Kidney (tissue), 14 donors: ENCODE measurements around the gene SCGB3A1. TPM values are rescaled to one million over a fixed set of nuclear protein-coding genes. Genes with fewer than 3 reads are reported as not detected.

Experiments used
- DNase-seq, 5 donors: peaks; one replicate each; pipeline ENCODE4 v3.0.0-alpha.2; 2013 to 2020
- FAIRE-seq: peaks from 2 replicates; lab custom pipeline; 2012; peaks lifted over from hg19 to GRCh38; lab: Jason Lieb, UNC
- H3K27ac ChIP-seq, 2 donors: one replicate each; pipeline ENCODE4 v1.7.0; 2013; ENCODE audit warnings: low read depth in 2 of 2, low read length in 2 of 2, inconsistent platforms in 1 of 2
- H3K27me3 ChIP-seq: one replicate; pipeline ENCODE4 v1.7.1; 2013; ENCODE audit warnings: low read length, inconsistent platforms; ENCODE audit not compliant: control insufficient read depth, insufficient read depth
- H3K36me3 ChIP-seq, 3 donors: one replicate each; pipeline versions ENCODE4 v1.7.0 to v1.7.1; 2013; ENCODE audit warnings: low read length in 3 of 3, control low read depth in 1 of 3, inconsistent platforms in 1 of 3; ENCODE audit not compliant: insufficient read depth in 3 of 3, control insufficient read depth in 2 of 3
- H3K4me1 ChIP-seq, 3 donors: one replicate each; pipeline versions ENCODE4 v1.7.0 to v1.7.1; 2013; ENCODE audit warnings: low read length in 3 of 3, inconsistent platforms in 1 of 3, low read depth in 1 of 3; ENCODE audit not compliant: control insufficient read depth in 2 of 3, insufficient read depth in 2 of 3
- H3K4me3 ChIP-seq, 3 donors: one replicate each; pipeline versions ENCODE4 v1.7.0 to v1.8.1; 2013; ENCODE audit warnings: low read length in 3 of 3, control low read depth in 1 of 3, inconsistent platforms in 1 of 3
- H3K9ac ChIP-seq, 3 donors: one replicate each; pipeline versions ENCODE4 v1.7.0 to v1.7.1; 2013; ENCODE audit warnings: low read length in 3 of 3, control low read depth in 1 of 3, inconsistent platforms in 1 of 3
- H3K9me3 ChIP-seq, 3 donors: one replicate each; pipeline versions ENCODE4 v1.7.0 to v1.7.1; 2013; ENCODE audit warnings: low read length in 3 of 3, control low read depth in 1 of 3, inconsistent platforms in 1 of 3; ENCODE audit not compliant: control insufficient read depth in 2 of 3, insufficient read depth in 1 of 3
- intact Hi-C: fragments of 100-400 bp; cut with DNase I; formaldehyde crosslinking; loops from one replicate; pipeline ENCODE4 v1.11.1; 2022
- polyA plus RNA-seq: library from polyadenylated mRNA; stranded (reverse); fragments of 350-450 nt; fragmentation: Illumina TruSeq; extraction: RNeasy Lipid Tissue Mini Kit (QIAGEN cat#74804); gene quantifications from one replicate; pipeline ENCODE4 v1.2.3, GENCODE V29; 2014; ENCODE audit warnings: low read depth, low replicate concordance; ENCODE audit not compliant: insufficient read depth
- total RNA-seq: library from RNA; stranded (reverse); fragmentation: NEBNext Ultra II Directional; extraction: Animal tissue kit (Norgen Biotek cat#: 25700); gene quantifications from one replicate; pipeline ENCODE4 v1.2.1, GENCODE V29; 2021
- TF ChIP-seq, protein P1 (sequence below): IDR thresholded peaks from 3 replicates; pipeline ENCODE4 v1.5.1; 2012; ENCODE audit warnings: mild to moderate bottlenecking, moderate library complexity, borderline replicate concordance; ENCODE audit not compliant: insufficient read depth; ENCODE audit errors: extremely low read depth
- donor health status: control.
- donor health status: control.
- donor health status: control.
- donor health status: control.
- donor health status: control.
- donor health status: DM: yes; HTN: yes; CAD: no.
- donor health status: Normal renal cell carcinoma (clear cell type).

SCGB3A1 gene
- total and polyA plus RNA-seq, 2 donors from 2014 or later: 1.1 to 2.3 TPM

DNA sequence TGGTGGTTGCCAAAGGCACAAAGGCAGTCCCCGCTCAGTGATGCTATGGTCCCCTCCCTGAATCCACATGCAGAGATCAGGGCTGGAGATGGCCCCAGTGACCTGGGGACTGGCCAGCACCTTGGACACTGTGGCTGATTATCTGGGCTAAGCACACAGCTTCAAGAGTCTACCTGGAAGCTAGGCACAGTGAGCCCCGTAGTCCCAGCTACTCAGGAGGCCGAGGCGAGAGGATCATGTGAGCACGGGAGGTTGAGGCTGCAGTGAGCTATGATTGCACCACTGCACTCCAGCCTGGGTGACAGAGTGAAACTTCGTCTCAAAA lies 8.3 kb upstream of the SCGB3A1 start:
- Histone ChIP-seq H3K27ac (no peak overlapping the region), H3K4me1 (no peaks in the 10 kb centered on the region), H3K36me3 (no peaks in the 10 kb centered on the region), H3K9ac (no peak overlapping the region), H3K9me3 (no peaks in the 10 kb centered on the region), H3K27me3 (no peaks in the 10 kb centered on the region), H3K4me3 (no peak overlapping the region)
- no peak for FAIRE-seq
- intact Hi-C loops: no loop called here
- TF ChIP-seq, protein P1, sequence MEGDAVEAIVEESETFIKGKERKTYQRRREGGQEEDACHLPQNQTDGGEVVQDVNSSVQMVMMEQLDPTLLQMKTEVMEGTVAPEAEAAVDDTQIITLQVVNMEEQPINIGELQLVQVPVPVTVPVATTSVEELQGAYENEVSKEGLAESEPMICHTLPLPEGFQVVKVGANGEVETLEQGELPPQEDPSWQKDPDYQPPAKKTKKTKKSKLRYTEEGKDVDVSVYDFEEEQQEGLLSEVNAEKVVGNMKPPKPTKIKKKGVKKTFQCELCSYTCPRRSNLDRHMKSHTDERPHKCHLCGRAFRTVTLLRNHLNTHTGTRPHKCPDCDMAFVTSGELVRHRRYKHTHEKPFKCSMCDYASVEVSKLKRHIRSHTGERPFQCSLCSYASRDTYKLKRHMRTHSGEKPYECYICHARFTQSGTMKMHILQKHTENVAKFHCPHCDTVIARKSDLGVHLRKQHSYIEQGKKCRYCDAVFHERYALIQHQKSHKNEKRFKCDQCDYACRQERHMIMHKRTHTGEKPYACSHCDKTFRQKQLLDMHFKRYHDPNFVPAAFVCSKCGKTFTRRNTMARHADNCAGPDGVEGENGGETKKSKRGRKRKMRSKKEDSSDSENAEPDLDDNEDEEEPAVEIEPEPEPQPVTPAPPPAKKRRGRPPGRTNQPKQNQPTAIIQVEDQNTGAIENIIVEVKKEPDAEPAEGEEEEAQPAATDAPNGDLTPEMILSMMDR: no peak
- peak in 1 of 5 donors; percentile 39 for DNase-seq

DNA sequence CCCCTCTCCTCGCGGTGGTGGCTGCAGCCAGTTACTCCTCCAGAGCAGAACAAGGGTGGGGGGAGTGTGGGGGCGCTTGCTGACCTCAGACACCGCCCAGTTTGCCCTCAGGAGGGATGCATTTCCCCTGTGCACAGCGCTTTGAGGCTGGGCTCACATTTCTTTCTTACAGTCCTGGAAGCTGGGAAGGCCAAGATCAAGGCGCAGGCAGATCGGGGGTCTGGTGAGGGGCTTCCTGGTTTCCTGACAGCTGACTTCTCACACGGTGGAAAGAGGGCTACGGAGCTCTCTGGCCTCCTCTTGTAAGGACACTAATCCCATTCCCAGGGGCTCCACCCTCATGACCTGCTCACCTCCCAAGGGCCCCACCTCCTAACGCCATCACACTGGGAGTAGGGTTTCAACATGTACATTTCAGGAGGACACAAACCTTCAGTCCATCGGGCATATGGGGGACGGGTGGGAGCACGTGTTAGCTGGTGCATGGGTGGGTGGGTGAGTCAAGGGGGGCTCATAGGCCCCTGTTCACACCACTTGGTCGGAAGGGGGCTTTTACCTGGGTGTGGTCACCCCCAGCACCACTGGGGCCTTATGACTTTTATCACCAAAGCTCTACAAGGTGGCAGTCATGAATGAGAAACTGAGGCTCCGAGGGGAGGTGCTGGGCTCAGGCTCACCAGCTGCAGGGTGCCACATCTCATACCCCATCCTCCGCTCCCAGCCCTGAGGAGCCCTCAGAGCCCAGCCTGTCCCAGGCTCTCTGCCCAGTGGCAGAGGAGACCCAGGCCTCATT lies 7.7 kb upstream of the SCGB3A1 start:
- Histone ChIP-seq H3K4me3 (no peak overlapping the region), H3K36me3 (no peaks in the 10 kb centered on the region), H3K9ac (no peak overlapping the region), H3K27ac (no peak overlapping the region), H3K27me3 (no peaks in the 10 kb centered on the region), H3K4me1 (no peaks in the 10 kb centered on the region), H3K9me3 (no peaks in the 10 kb centered on the region)
- DNase-seq (peak in 2 of 5 donors; percentile 3 to 29), FAIRE-seq (no peak)
- intact Hi-C loops: no loop called here
- TF ChIP-seq, protein P1: no peak

DNA sequence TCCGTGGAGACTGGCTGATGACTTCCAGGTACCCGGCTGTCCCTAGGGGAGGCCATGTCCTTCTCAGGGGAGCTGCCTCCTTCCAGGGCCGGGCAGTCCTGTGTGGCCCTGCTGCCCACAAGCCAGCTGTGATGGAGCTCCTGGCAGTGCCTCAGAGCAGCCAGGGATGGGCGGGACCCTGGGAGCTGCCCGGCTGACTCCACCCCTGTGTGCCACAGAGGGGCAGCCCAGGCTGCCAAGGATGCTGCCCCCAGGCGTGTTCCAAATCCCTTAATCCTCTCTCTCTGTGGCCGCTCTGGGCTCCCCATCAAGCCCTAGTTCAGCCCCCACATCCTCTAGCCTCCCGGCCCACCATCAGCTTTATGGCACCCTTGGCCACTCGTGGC lies 7.0 kb upstream of the SCGB3A1 start:
- Histone ChIP-seq H3K4me1 (no peaks in the 10 kb centered on the region), H3K36me3 (no peaks in the 10 kb centered on the region), H3K27me3 (no peaks in the 10 kb centered on the region), H3K4me3 (no peak overlapping the region), H3K27ac (no peak overlapping the region), H3K9ac (no peak overlapping the region), H3K9me3 (no peaks in the 10 kb centered on the region)
- FAIRE-seq (no peak), DNase-seq (peak in 3 of 5 donors; percentile 5 to 60 (median 31))
- intact Hi-C loops: no loop called here
- TF ChIP-seq, protein P1: no peak
